Ishikawa (cell line): ENCODE results near the gene GIT2.
A peak's percentile ranks its signal among the peaks of the same experiment; 100 is the strongest.

Source experiments
- CEBPB ChIP-seq: IDR thresholded peaks from 2 replicates; pipeline ENCODE4 v1.6.1; 2012
- CREB1 ChIP-seq: IDR thresholded peaks from 2 replicates; pipeline ENCODE4 v1.6.1; 2012; ENCODE audit warnings: low read depth
- EGR1 ChIP-seq: IDR thresholded peaks from 2 replicates; pipeline ENCODE4 v1.6.1; 2012
- EP300 ChIP-seq: IDR thresholded peaks from 2 replicates; pipeline ENCODE4 v1.6.1; 2012; ENCODE audit warnings: borderline replicate concordance
- FOXM1 ChIP-seq: IDR thresholded peaks from 2 replicates; pipeline ENCODE4 v1.6.1; 2012; ENCODE audit warnings: low read depth, borderline replicate concordance
- MAX ChIP-seq: IDR thresholded peaks from 2 replicates; pipeline ENCODE4 v1.6.1; 2012
- NFIC ChIP-seq: IDR thresholded peaks from 2 replicates; pipeline ENCODE4 v1.6.1; 2012
- RAD21 ChIP-seq: IDR thresholded peaks from 2 replicates; pipeline ENCODE4 v1.6.1; 2012; ENCODE audit warnings: low read depth
- TAF1 ChIP-seq: IDR thresholded peaks from 2 replicates; pipeline ENCODE4 v1.6.1; 2012; ENCODE audit warnings: low read depth, mild to moderate bottlenecking
- TCF12 ChIP-seq: IDR thresholded peaks from 2 replicates; pipeline ENCODE4 v1.6.1; 2012; ENCODE audit warnings: low read depth
- TEAD4 ChIP-seq: IDR thresholded peaks from 2 replicates; pipeline ENCODE4 v1.6.1; 2012
- USF1 ChIP-seq: IDR thresholded peaks from 2 replicates; pipeline ENCODE4 v1.6.1; 2012
- YY1 ChIP-seq: IDR thresholded peaks from 2 replicates; pipeline ENCODE4 v1.6.1; 2012; ENCODE audit warnings: low read depth
- TF ChIP-seq, protein P1 (sequence below): IDR thresholded peaks from 2 replicates; pipeline ENCODE4 v1.6.1; 2012; ENCODE audit warnings: low read depth, mild to moderate bottlenecking

DNA sequence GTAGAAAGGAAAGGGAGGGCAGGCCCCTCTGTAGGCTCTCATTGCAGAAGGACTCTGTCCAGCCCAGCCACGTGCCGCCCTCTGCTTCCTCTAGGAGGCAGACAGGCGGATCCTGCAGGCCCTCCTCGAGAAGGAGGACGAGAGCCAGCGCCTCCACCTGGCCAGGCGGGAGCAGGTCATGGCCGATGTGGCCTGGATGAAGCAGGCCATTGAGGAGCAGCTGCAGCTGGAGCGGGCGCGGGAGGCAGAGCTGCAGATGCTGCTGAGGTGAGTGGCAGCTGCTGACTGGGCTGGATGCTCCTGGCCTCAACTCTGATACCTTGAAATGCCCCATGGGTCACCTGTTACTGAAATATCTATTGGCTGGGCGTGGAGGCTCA is 85.2 kb downstream of the GIT2 start:
- TF ChIP-seq MAX (0 out of 2 replicates have a peak, but pooled peaks have one; percentile 22), NFIC (no peak), YY1 (0 out of 2 replicates have a peak, but pooled peaks have one; percentile 20), FOXM1 (no peak), TEAD4 (no peak), CEBPB (no peak), EP300 (no peak), TAF1 (no peak), RAD21 (peak; percentile 30; the same call in 1 of the 2 replicates), USF1 (peak; percentile 9; the same call in 1 of the 2 replicates), CREB1 (no peak), TCF12 (peak; percentile 33; the same call in 1 of the 2 replicates), EGR1 (no peak)
- TF ChIP-seq, protein P1, sequence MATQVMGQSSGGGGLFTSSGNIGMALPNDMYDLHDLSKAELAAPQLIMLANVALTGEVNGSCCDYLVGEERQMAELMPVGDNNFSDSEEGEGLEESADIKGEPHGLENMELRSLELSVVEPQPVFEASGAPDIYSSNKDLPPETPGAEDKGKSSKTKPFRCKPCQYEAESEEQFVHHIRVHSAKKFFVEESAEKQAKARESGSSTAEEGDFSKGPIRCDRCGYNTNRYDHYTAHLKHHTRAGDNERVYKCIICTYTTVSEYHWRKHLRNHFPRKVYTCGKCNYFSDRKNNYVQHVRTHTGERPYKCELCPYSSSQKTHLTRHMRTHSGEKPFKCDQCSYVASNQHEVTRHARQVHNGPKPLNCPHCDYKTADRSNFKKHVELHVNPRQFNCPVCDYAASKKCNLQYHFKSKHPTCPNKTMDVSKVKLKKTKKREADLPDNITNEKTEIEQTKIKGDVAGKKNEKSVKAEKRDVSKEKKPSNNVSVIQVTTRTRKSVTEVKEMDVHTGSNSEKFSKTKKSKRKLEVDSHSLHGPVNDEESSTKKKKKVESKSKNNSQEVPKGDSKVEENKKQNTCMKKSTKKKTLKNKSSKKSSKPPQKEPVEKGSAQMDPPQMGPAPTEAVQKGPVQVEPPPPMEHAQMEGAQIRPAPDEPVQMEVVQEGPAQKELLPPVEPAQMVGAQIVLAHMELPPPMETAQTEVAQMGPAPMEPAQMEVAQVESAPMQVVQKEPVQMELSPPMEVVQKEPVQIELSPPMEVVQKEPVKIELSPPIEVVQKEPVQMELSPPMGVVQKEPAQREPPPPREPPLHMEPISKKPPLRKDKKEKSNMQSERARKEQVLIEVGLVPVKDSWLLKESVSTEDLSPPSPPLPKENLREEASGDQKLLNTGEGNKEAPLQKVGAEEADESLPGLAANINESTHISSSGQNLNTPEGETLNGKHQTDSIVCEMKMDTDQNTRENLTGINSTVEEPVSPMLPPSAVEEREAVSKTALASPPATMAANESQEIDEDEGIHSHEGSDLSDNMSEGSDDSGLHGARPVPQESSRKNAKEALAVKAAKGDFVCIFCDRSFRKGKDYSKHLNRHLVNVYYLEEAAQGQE, result 0 out of 2 replicates have a peak, but pooled peaks have one; percentile 22
